CD4-positive, alpha-beta memory T cell (primary cell): ENCODE data around the gene FCHSD1. TPM values are rescaled to one million over a fixed set of nuclear protein-coding genes. Genes with fewer than 3 reads are reported as not detected.

ENCODE experiments used
- polyA plus RNA-seq, 2 donors: library from polyadenylated mRNA; unstranded; fragments of 300-500 nt; fragmentation: Illumina TruSeq; gene quantifications; one replicate each; pipeline ENCODE4 v1.2.3, GENCODE V29; 2021
- total RNA-seq, 2 experiments: library from RNA; stranded (reverse); gene quantifications; one replicate each; pipeline ENCODE4 v1.2.3, GENCODE V29; 2021

FCHSD1 gene
- total and polyA plus RNA-seq, 4 experiments from 2014 or later = 7.1 to 110 (median 58.0) TPM

Other genes with a start within 250 kb of the FCHSD1 start
- under 1 TPM; 0.17 to 0.25 TPM for gene PCDHGA9, start 248.6 kb downstream of the FCHSD1 start, total RNA-seq
- gene PCDHGA9, start 248.6 kb downstream of the FCHSD1 start, polyA plus RNA-seq = under 1 TPM in 1 of 2 donors, not detected in 1; 0.09 TPM
- under 1 TPM; 0.22 to 0.26 TPM for gene PCDHGB6, start 243.4 kb downstream of the FCHSD1 start, total RNA-seq
- gene PCDHGB6, start 243.4 kb downstream of the FCHSD1 start, polyA plus RNA-seq = under 1 TPM in 1 of 2 donors, not detected in 1; 0.11 TPM
- under 1 TPM; 0.25 to 0.35 TPM for gene PCDHGA10, start 238.4 kb downstream of the FCHSD1 start, total RNA-seq
- not detected for gene PCDHGA10, start 238.4 kb downstream of the FCHSD1 start, polyA plus RNA-seq
- gene PCDHGB7, start 233.7 kb downstream of the FCHSD1 start, total RNA-seq = under 1 TPM; 0.32 to 0.33 TPM
- gene PCDHGB7, start 233.7 kb downstream of the FCHSD1 start, polyA plus RNA-seq = under 1 TPM in 1 of 2 donors, not detected in 1; 0.03 TPM
- under 1 TPM; 0.20 to 0.36 TPM for gene PCDHGA11, start 230.4 kb downstream of the FCHSD1 start, total RNA-seq
- gene PCDHGA11, start 230.4 kb downstream of the FCHSD1 start, polyA plus RNA-seq = not detected
- gene PCDHGA12, start 220.9 kb downstream of the FCHSD1 start, total RNA-seq = under 1 TPM; 0.11 to 0.17 TPM
- gene PCDHGA12, start 220.9 kb downstream of the FCHSD1 start, polyA plus RNA-seq = not detected
- gene PCDHGC3, start 175.5 kb downstream of the FCHSD1 start, total RNA-seq = under 1 TPM in 1 of 2 experiments, not detected in 1; 0.17 TPM
- gene PCDHGC3, start 175.5 kb downstream of the FCHSD1 start, polyA plus RNA-seq = under 1 TPM in 1 of 2 donors, not detected in 1; 0.14 TPM
- gene PCDHGC4, start 166.4 kb downstream of the FCHSD1 start, total RNA-seq = not detected
- gene PCDHGC4, start 166.4 kb downstream of the FCHSD1 start, polyA plus RNA-seq = under 1 TPM in 1 of 2 donors, not detected in 1; 0.11 TPM
- not detected for gene PCDHGC5, start 162.3 kb downstream of the FCHSD1 start, total RNA-seq
- gene PCDHGC5, start 162.3 kb downstream of the FCHSD1 start, polyA plus RNA-seq = not detected
- gene DIAPH1, start 32.4 kb downstream of the FCHSD1 start, total RNA-seq = 100 to 1,000 TPM; 211 TPM
- 100 to 1,000 TPM in 1 of 2 donors, 10 to 100 TPM in 1; 81.5 to 145 TPM for gene DIAPH1, start 32.4 kb downstream of the FCHSD1 start, polyA plus RNA-seq
- 10 to 100 TPM; 85.1 to 91.0 TPM for gene HDAC3, start 14.6 kb downstream of the FCHSD1 start, total RNA-seq
- gene HDAC3, start 14.6 kb downstream of the FCHSD1 start, polyA plus RNA-seq = 100 to 1,000 TPM in 1 of 2 donors, 10 to 100 TPM in 1; 92.8 to 137 TPM
- gene RELL2, start 14.4 kb downstream of the FCHSD1 start, total RNA-seq = 10 to 100 TPM; 20.4 to 21.3 TPM
- 1 to 10 TPM; 3.0 to 5.4 TPM for gene RELL2, start 14.4 kb downstream of the FCHSD1 start, polyA plus RNA-seq
- 10 to 100 TPM; 14.7 to 16.4 TPM for gene ARAP3, start 30.8 kb upstream of the FCHSD1 start, total RNA-seq
- under 1 TPM in 1 of 2 donors, not detected in 1; 0.73 TPM for gene ARAP3, start 30.8 kb upstream of the FCHSD1 start, polyA plus RNA-seq
- gene PCDH1, start 227.0 kb upstream of the FCHSD1 start, total RNA-seq = not detected
- not detected for gene PCDH1, start 227.0 kb upstream of the FCHSD1 start, polyA plus RNA-seq